ENCODE measurements around the gene RAB37. TPM values are rescaled to one million over a fixed set of nuclear protein-coding genes. Genes with fewer than 3 reads are reported as not detected.

RAB37 gene
- total and polyA plus RNA-seq, 9 of the 15 experiments (the other 6 are each of a cell fraction or from before 2014, with no cell fraction given), result 0.03 to 0.27 (median 0.11) TPM; not detected in 4

DNA sequence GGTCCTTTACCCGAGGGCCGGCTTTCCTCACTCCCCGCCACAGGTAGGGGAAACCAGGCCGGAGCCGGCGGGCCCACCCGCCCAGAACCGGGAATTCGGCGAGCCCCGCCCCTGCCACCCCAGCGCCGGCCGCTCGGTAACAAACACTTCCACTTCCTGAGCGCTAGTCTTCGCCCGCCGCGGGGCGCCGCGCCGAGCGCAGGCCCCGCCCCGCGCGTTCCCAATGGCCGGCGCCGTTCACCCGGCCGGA lies 11.1 kb downstream of the RAB37 start:
- Histone ChIP-seq H2AFZ (ENCODE audit: low read depth, low read length) (peak overlapping the region; percentile 81), H3K4me1 (replicated peaks in 1 of 2; ENCODE audit: control insufficient read depth in 2 of 2, insufficient read depth in 2 of 2, low read length in 2 of 2) (peaks cover 40 to 68% of the 10 kb centered on the region in 2 experiments), H3K79me2 (ENCODE audit: control insufficient read depth, insufficient read depth, low read length) (peaks cover 47% of the 10 kb centered on the region), H3K4me2 (ENCODE audit: insufficient read depth, low read length) (peak overlapping the region; percentile 65), H3K27ac (ENCODE audit: extremely low read depth, low read depth, low read length) (peak overlapping the region; percentile 57), H3K27me3 (ENCODE audit: control insufficient read depth in 2 of 2, insufficient read depth in 2 of 2, low read length in 2 of 2) (peaks cover 0 to 2% of the 10 kb centered on the region in 2 experiments; a peak in 2 of 5 replicates), H3K36me3 (ENCODE audit: control insufficient read depth, insufficient read depth, low read length) (peaks cover 13% of the 10 kb centered on the region; the same call in 2 of the 3 replicates), H3K4me3 (peak overlapping the region; percentile 93), H3K9me3 (replicated peaks; ENCODE audit: control insufficient read depth, insufficient read depth, low read depth, low read length) (no peaks in the 10 kb centered on the region), H3K9ac (ENCODE audit: insufficient read depth in 1 of 2, low read depth in 2 of 2, low read length in 2 of 2) (peak overlapping the region; percentile 37 to 81; a peak in 3 of 4 replicates), H4K20me1 (replicated peaks; ENCODE audit: control insufficient read depth, insufficient read depth, low read length) (peaks cover 9% of the 10 kb centered on the region; the same call in 1 of the 2 replicates), H3K9me1 (ENCODE audit: control insufficient read depth, insufficient read depth, low read length) (no peaks in the 10 kb centered on the region)
- FAIRE-seq, result peak; percentile 65
- intact Hi-C loops (cut with micrococcal nuclease), result loop anchor here (5.0 kb wide), 1 partner anchor 119 kb away; no protein-coding TSS in a partner anchor
- ChIA-PET CTCF (ENCODE audit: low intra/inter-chr PET ratio) (interaction anchor here (0.7 kb wide), 2 partner anchors 207 to 906 kb away, joined by 3 read pairs; no protein-coding TSS in a partner anchor), POLR2A (no interaction called here)
- 1% methylated on average over 17 of the region's 34 CpGs for WGBS (ENCODE audit: insufficient coverage, low coverage, missing lambda C conversion rate)
- in situ Hi-C loops (cut with MboI), result no loop called here
- ATAC-seq, result no peak
- DNase-seq (ENCODE audit: extremely low read depth in 1 of 4, low spot score in 3 of 4), result no peak
- no TSS peak for BruUV-seq (replicated peaks)
- TF ChIP-seq HSF4 (CRISPR knock-in tag; IDR thresholded peaks at IDR 0.05; ENCODE audit: borderline replicate concordance) (no peak), IRF1 (CRISPR knock-in tag; IDR thresholded peaks at IDR 0.05; ENCODE audit: borderline replicate concordance) (no peak), ZBTB8A (IDR thresholded peaks at IDR 0.05; ENCODE audit: partially characterized antibody) (no peak), MTA2 (IDR thresholded peaks at IDR 0.05; ENCODE audit: low read depth) (no peak), CHD1 (IDR thresholded peaks at IDR 0.05; ENCODE audit: low read length) (no peak), CREB1 (IDR thresholded peaks at IDR 0.05) (no peak), CREB1 (CRISPR knock-in tag; IDR thresholded peaks at IDR 0.05) (no peak), SP2 (IDR thresholded peaks at IDR 0.05; ENCODE audit: extremely low read depth, low read depth, low read length, poor library complexity, severe bottlenecking) (peak; percentile 13), CEBPB (tag; IDR thresholded peaks at IDR 0.05) (no peak), BMI1 (IDR thresholded peaks at IDR 0.05; ENCODE audit: low read length) (no peak), ZNF324 (CRISPR knock-in tag; IDR thresholded peaks at IDR 0.05) (no peak), ZNF639 (CRISPR knock-in tag; conservative IDR thresholded peaks at IDR 0.05 in 1 of 2, IDR thresholded peaks at IDR 0.05 in 1 of 2) (peak in 1 of 2 experiments; percentile 91; a peak in 2 of 4 replicates)
- TF ChIP-seq, protein P1, sequence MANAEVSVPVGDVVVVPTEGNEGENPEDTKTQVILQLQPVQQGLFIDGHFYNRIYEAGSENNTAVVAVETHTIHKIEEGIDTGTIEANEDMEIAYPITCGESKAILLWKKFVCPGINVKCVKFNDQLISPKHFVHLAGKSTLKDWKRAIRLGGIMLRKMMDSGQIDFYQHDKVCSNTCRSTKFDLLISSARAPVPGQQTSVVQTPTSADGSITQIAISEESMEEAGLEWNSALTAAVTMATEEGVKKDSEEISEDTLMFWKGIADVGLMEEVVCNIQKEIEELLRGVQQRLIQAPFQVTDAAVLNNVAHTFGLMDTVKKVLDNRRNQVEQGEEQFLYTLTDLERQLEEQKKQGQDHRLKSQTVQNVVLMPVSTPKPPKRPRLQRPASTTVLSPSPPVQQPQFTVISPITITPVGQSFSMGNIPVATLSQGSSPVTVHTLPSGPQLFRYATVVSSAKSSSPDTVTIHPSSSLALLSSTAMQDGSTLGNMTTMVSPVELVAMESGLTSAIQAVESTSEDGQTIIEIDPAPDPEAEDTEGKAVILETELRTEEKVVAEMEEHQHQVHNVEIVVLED (CRISPR knock-in tag; IDR thresholded peaks at IDR 0.05), result peak; percentile 69
- TF ChIP-seq, protein P2, sequence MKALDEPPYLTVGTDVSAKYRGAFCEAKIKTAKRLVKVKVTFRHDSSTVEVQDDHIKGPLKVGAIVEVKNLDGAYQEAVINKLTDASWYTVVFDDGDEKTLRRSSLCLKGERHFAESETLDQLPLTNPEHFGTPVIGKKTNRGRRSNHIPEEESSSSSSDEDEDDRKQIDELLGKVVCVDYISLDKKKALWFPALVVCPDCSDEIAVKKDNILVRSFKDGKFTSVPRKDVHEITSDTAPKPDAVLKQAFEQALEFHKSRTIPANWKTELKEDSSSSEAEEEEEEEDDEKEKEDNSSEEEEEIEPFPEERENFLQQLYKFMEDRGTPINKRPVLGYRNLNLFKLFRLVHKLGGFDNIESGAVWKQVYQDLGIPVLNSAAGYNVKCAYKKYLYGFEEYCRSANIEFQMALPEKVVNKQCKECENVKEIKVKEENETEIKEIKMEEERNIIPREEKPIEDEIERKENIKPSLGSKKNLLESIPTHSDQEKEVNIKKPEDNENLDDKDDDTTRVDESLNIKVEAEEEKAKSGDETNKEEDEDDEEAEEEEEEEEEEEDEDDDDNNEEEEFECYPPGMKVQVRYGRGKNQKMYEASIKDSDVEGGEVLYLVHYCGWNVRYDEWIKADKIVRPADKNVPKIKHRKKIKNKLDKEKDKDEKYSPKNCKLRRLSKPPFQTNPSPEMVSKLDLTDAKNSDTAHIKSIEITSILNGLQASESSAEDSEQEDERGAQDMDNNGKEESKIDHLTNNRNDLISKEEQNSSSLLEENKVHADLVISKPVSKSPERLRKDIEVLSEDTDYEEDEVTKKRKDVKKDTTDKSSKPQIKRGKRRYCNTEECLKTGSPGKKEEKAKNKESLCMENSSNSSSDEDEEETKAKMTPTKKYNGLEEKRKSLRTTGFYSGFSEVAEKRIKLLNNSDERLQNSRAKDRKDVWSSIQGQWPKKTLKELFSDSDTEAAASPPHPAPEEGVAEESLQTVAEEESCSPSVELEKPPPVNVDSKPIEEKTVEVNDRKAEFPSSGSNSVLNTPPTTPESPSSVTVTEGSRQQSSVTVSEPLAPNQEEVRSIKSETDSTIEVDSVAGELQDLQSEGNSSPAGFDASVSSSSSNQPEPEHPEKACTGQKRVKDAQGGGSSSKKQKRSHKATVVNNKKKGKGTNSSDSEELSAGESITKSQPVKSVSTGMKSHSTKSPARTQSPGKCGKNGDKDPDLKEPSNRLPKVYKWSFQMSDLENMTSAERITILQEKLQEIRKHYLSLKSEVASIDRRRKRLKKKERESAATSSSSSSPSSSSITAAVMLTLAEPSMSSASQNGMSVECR (CRISPR knock-in tag; IDR thresholded peaks at IDR 0.05), result no peak

Data from K562 (cell line).